HepG2 (cell line): ENCODE data around the gene PPIG. TPM values are rescaled to one million over a fixed set of nuclear protein-coding genes. Genes with fewer than 3 reads are reported as not detected.

Experiments
- ATAC-seq: fragments of 200-7000 bp; cut with Tn5 transposase; 3 replicates; pipeline ENCODE4 v1.9.1; 2020; ENCODE audit warnings: mild to moderate bottlenecking, moderate library complexity
- BruUV-seq: library from RNA; stranded (reverse); fragments of 400-500 nt; replicated peaks from 2 replicates; lab custom pipeline; 2021; lab: Mats Ljungman, UMichigan
- CTCF ChIA-PET: fragments of 300-600 bp; formaldehyde crosslinking; extraction: SDS; loops from one replicate; lab custom pipeline; 2021; ENCODE audit warnings: low total read pairs, inconsistent platforms, low intra/inter-chr PET ratio; lab: Yijun Ruan, JAX
- POLR2A ChIA-PET: fragments of 350-600 bp; sonication (Branson Sonifier 250); formaldehyde crosslinking; loops from one replicate; lab custom pipeline; 2020; ENCODE audit warnings: antibody characterized with exemption, inconsistent platforms; lab: Yijun Ruan, JAX
- DNase-seq: peaks from one replicate; pipeline ENCODE4 v3.0.0-alpha.2; 2015; ENCODE audit warnings: low spot score
- FAIRE-seq: peaks from 3 replicates; lab custom pipeline; 2011; peaks lifted over from hg19 to GRCh38; lab: Jason Lieb, UNC
- H2AFZ ChIP-seq: one replicate; pipeline ENCODE4 v1.6.1; 2011; ENCODE audit warnings: low read length, inconsistent platforms
- H3K27ac ChIP-seq: fragments of 300-600 bp; 3 replicates; pipeline ENCODE4 v1.8.0; 2011; ENCODE audit warnings: mixed run types, mild to moderate bottlenecking, mixed read lengths, low read length, inconsistent platforms; ENCODE audit not compliant: insufficient read depth; ENCODE audit errors: extremely low read length
- H3K27me3 ChIP-seq, 2 experiments: fragments of 200-600 bp in 1 of 2; 2 replicates in 1 of 2; 3 replicates in 1 of 2; pipeline versions ENCODE4 v1.6.0 to v1.8.0; 2011; ENCODE audit warnings: low read length in 2 of 2, mild to moderate bottlenecking in 2 of 2, moderate library complexity in 2 of 2, inconsistent platforms in 1 of 2; ENCODE audit not compliant: insufficient read depth in 2 of 2, control insufficient read depth in 1 of 2
- H3K36me3 ChIP-seq, 2 experiments: fragments of 200-600 bp in 1 of 2; replicated peaks in 1 of 2; 2 replicates in 1 of 2; 3 replicates in 1 of 2; pipeline versions ENCODE4 v1.5.1 to v1.8.0; 2011; ENCODE audit warnings: low read length in 2 of 2, inconsistent platforms in 1 of 2; ENCODE audit not compliant: insufficient read depth in 2 of 2, control insufficient read depth in 1 of 2
- H3K4me1 ChIP-seq: 2 replicates; pipeline ENCODE4 v1.5.1; 2012; ENCODE audit warnings: low read length, inconsistent platforms; ENCODE audit not compliant: insufficient read depth
- H3K4me2 ChIP-seq: 2 replicates; pipeline ENCODE4 v1.6.0; 2011; ENCODE audit warnings: low read depth, low read length, inconsistent platforms
- H3K4me3 ChIP-seq, 3 experiments: fragments of 200-600 bp in 1 of 3; sonication (generic), shearing (Covaris generic) in 1 of 3; replicated peaks in 1 of 3; 2 replicates each; pipeline ENCODE4 v1.5.1; 2011 to 2016; ENCODE audit warnings: low read length in 3 of 3, inconsistent platforms in 2 of 3, low read depth in 2 of 3, mild to moderate bottlenecking in 2 of 3, control low read depth in 1 of 3, mixed read lengths in 1 of 3; ENCODE audit not compliant: insufficient read depth in 1 of 3
- H3K79me2 ChIP-seq: one replicate; pipeline ENCODE4 v1.6.1; 2011; ENCODE audit warnings: low read length, inconsistent platforms; ENCODE audit not compliant: insufficient read depth
- H3K9ac ChIP-seq: 2 replicates; pipeline ENCODE4 v1.6.0; 2011; ENCODE audit warnings: mild to moderate bottlenecking, low read depth, low read length, inconsistent platforms; ENCODE audit not compliant: insufficient read depth
- H3K9me3 ChIP-seq: 2 replicates; pipeline ENCODE4 v1.5.1; 2012; ENCODE audit warnings: mild to moderate bottlenecking, low read length
- H4K20me1 ChIP-seq: 2 replicates; pipeline ENCODE4 v1.6.0; 2011; ENCODE audit warnings: inconsistent platforms, mild to moderate bottlenecking, low read length, moderate library complexity; ENCODE audit not compliant: insufficient read depth
- CCAR2 ChIP-seq: fragments of 200-400 bp; formaldehyde crosslinking; optimal IDR thresholded peaks from 2 replicates; pipeline ENCODE3; 2018; ENCODE audit warnings: low read depth, mild to moderate bottlenecking, low read length, moderate library complexity
- CENPT ChIP-seq: sonication (generic); formaldehyde crosslinking; IDR thresholded peaks from 2 replicates; pipeline ENCODE4 v1.8.0; 2022; ENCODE audit warnings: low read depth, mild to moderate bottlenecking, moderate library complexity, missing genetic modification reagents
- KMT2A ChIP-seq: sonication (generic); formaldehyde crosslinking; IDR thresholded peaks from 2 replicates; pipeline ENCODE4 v1.4.0; 2020; ENCODE audit warnings: missing genetic modification reagents
- SKI ChIP-seq: fragments of 450-650 bp; IDR thresholded peaks from one replicate; pipeline ENCODE4 v1.6.1; 2018; ENCODE audit warnings: mild to moderate bottlenecking; ENCODE audit not compliant: partially characterized antibody
- WIZ ChIP-seq: sonication (generic); formaldehyde crosslinking; IDR thresholded peaks from 2 replicates; pipeline ENCODE4 v1.5.1; 2020; ENCODE audit warnings: mild to moderate bottlenecking, missing genetic modification reagents
- ZNF510 ChIP-seq: sonication (generic); formaldehyde crosslinking; IDR thresholded peaks from 2 replicates; pipeline ENCODE4 v1.4.0; 2020; ENCODE audit warnings: low read depth, mild to moderate bottlenecking, missing genetic modification reagents
- ZNF782 ChIP-seq: sonication (generic); formaldehyde crosslinking; IDR thresholded peaks from 2 replicates; pipeline ENCODE4 v1.4.0; 2020; ENCODE audit warnings: missing genetic modification reagents, mild to moderate bottlenecking, borderline replicate concordance
- WGBS: methylation state at CpG from one replicate; pipeline ENCODE4 v1.1.6; 2017; ENCODE audit warnings: low lambda C conversion rate; 5-methylcytosine and 5-hydroxymethylcytosine counted together
- in situ Hi-C: cut with HindIII; loops from 2 replicates; pipeline ENCODE4 v1.10.0; 2017; ENCODE audit warnings: low pct_unique_long_range_greater_than_20kb; ENCODE audit not compliant: extremely low pct_ligation_motif_present
- intact Hi-C: fragments of 100-400 bp; cut with micrococcal nuclease; formaldehyde crosslinking; loops from one replicate; pipeline ENCODE4 v1.10.0; 2022; ENCODE audit not compliant: unreplicated experiment
- polyA plus RNA-seq, 8 experiments: library from polyadenylated mRNA; depleted of rRNA in 3 of 8; stranded (reverse) in 7 of 8; unstranded in 1 of 8; fragments of >200 nt; fragmentation: Illumina TruSeq in 4 of 8; extraction: Trizol in 4 of 8; gene quantifications; 2 replicates each; pipeline versions ENCODE4 v1.2.1 to v1.2.3, GENCODE V29; 2011 to 2016; ENCODE audit warnings: low read depth in 4 of 8, missing spikeins in 1 of 8, mixed read lengths in 1 of 8; ENCODE audit not compliant: insufficient read depth in 1 of 8
- total RNA-seq, 5 experiments: library from RNA; depleted of rRNA; stranded (reverse); fragments of >200 nt; fragmentation: Illumina TruSeq; extraction: Trizol; gene quantifications; 2 replicates each; pipeline ENCODE4 v1.2.3, GENCODE V29; 2016; ENCODE audit warnings: low read depth in 1 of 5
- TF ChIP-seq, protein P1 (sequence below): sonication (generic); formaldehyde crosslinking; IDR thresholded peaks from 2 replicates; pipeline ENCODE4 v1.8.1; 2023; ENCODE audit warnings: mild to moderate bottlenecking, missing genetic modification reagents, borderline replicate concordance
- TF ChIP-seq, protein P2 (sequence below): sonication (generic); formaldehyde crosslinking; IDR thresholded peaks from 2 replicates; pipeline ENCODE4 v1.4.0; 2020; ENCODE audit warnings: missing genetic modification reagents, borderline replicate concordance

PPIG gene
- total and polyA plus RNA-seq, 2 of the 13 experiments (the other 11 are each of a cell fraction or from before 2014, with no cell fraction given), result 31.3 to 81.0 TPM

DNA sequence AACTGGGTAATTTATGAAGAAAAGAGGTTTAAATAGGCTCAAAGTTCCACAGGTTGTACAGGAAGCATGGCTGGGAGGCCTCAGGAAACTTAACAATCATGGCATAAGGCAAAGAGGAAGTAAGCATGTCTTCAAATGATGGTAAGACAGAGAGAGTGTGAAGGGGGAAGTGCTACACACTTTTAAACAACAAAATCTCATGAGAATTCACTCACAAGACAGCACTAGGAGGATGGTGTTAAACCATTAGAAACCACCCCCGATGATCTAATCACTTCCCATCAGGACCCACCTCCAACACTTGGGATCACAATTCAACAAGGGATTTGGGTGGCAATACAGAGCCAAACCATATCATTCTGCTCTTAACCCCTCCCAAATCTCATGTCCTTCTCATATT is 75.2 kb downstream of the PPIG start (continued):
- TF ChIP-seq, protein P1, sequence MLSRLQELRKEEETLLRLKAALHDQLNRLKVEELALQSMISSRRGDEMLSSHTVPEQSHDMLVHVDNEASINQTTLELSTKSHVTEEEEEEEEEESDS, result no peak
- TF ChIP-seq WIZ (CRISPR knock-in tag) (no peak), ZNF782 (CRISPR knock-in tag) (no peak), KMT2A (CRISPR knock-in tag) (no peak)
- TF ChIP-seq, protein P2, sequence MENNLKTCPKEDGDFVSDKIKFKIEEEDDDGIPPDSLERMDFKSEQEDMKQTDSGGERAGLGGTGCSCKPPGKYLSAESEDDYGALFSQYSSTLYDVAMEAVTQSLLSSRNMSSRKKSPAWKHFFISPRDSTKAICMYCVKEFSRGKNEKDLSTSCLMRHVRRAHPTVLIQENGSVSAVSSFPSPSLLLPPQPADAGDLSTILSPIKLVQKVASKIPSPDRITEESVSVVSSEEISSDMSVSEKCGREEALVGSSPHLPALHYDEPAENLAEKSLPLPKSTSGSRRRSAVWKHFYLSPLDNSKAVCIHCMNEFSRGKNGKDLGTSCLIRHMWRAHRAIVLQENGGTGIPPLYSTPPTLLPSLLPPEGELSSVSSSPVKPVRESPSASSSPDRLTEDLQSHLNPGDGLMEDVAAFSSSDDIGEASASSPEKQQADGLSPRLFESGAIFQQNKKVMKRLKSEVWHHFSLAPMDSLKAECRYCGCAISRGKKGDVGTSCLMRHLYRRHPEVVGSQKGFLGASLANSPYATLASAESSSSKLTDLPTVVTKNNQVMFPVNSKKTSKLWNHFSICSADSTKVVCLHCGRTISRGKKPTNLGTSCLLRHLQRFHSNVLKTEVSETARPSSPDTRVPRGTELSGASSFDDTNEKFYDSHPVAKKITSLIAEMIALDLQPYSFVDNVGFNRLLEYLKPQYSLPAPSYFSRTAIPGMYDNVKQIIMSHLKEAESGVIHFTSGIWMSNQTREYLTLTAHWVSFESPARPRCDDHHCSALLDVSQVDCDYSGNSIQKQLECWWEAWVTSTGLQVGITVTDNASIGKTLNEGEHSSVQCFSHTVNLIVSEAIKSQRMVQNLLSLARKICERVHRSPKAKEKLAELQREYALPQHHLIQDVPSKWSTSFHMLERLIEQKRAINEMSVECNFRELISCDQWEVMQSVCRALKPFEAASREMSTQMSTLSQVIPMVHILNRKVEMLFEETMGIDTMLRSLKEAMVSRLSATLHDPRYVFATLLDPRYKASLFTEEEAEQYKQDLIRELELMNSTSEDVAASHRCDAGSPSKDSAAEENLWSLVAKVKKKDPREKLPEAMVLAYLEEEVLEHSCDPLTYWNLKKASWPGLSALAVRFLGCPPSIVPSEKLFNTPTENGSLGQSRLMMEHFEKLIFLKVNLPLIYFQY, result no peak

DNA sequence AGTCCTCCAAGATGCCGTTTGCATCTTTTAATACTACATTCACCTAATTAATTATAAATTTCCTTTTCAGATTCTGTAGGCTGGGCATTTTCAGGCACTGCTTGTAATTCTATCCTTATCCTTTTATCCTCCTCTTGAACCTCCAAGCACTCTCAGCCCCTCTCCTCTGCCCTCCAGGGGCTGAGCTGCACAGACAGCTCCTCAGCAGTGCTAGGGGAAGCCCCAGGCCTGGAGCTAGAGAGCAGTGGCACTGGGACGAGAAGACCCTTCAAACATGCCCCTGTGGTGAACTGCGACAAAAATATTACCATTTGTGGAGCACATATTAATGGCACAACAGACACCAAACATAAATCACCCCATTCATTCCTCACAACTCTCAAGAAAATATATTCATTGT is 77.1 kb downstream of the PPIG start:
- no peak overlapping the region for H3K4me3 ChIP-seq
- intact Hi-C loops, result no loop called here
- no peak for FAIRE-seq
- DNase-seq, result no peak
- no peak overlapping the region for H3K9ac ChIP-seq
- H3K27me3 ChIP-seq, result no peaks in the 10 kb centered on the region
- no peaks in the 10 kb centered on the region for H3K36me3 ChIP-seq
- CTCF ChIA-PET, result no interaction called here
- no peaks in the 10 kb centered on the region for H3K9me3 ChIP-seq
- 5% methylated on average over 3 of the region's 3 CpGs for WGBS
- H2AFZ ChIP-seq, result no peak overlapping the region
- ATAC-seq, result peak; percentile 72; the same call in 2 of the 3 replicates
- TF ChIP-seq SKI (no peak), ZNF510 (CRISPR knock-in tag) (no peak), CENPT (CRISPR knock-in tag) (no peak), CCAR2 (no peak)
- TF ChIP-seq, all 625 proteins: peak for 0
- Histone ChIP-seq H3K79me2 (no peaks in the 10 kb centered on the region), H3K4me2 (no peak overlapping the region), H4K20me1 (no peaks in the 10 kb centered on the region), H3K27ac (no peak overlapping the region), H3K4me1 (no peaks in the 10 kb centered on the region)
- in situ Hi-C loops, result no loop called here
- BruUV-seq, result no TSS peak
- POLR2A ChIA-PET, result no interaction called here
